Transverse colon (tissue), 4 donors: ENCODE results near the gene SLC7A1. TPM values are rescaled to one million over a fixed set of nuclear protein-coding genes. Genes with fewer than 3 reads are reported as not detected.

ENCODE experiments used
- DNase-seq: peaks from one replicate; pipeline ENCODE4 v3.0.0-alpha.2; 2019
- H3K27ac ChIP-seq, 4 donors: fragments of 200-600 bp; sonication (generic); 2 replicates each; pipeline ENCODE4 v1.5.1; 2016 to 2018; ENCODE audit warnings: inconsistent platforms in 4 of 4
- H3K27me3 ChIP-seq: fragments of 200-600 bp; sonication (generic); 2 replicates; pipeline ENCODE4 v1.5.1; 2017; ENCODE audit warnings: inconsistent platforms
- H3K36me3 ChIP-seq, 4 donors: fragments of 200-600 bp; sonication (generic); 2 replicates each; pipeline ENCODE4 v1.5.1; 2017 to 2019; ENCODE audit warnings: inconsistent platforms in 4 of 4
- H3K4me1 ChIP-seq, 4 donors: fragments of 200-600 bp; sonication (generic); 2 replicates each; pipeline ENCODE4 v1.5.1; 2017 to 2020; ENCODE audit warnings: inconsistent platforms in 4 of 4
- H3K4me3 ChIP-seq, 4 donors: fragments of 200-600 bp; sonication (generic); 1 replicate in 1 of 4; 2 replicates in 3 of 4; pipeline versions ENCODE4 v1.5.1 to v1.6.1; 2017 to 2019; ENCODE audit warnings: inconsistent platforms in 4 of 4
- H3K9me3 ChIP-seq, 2 donors: fragments of 200-600 bp; sonication (generic); 2 replicates each; pipeline ENCODE4 v1.5.1; 2017 to 2019; ENCODE audit warnings: inconsistent platforms in 2 of 2
- EP300 ChIP-seq: sonication (generic); formaldehyde crosslinking; IDR thresholded peaks from one replicate; pipeline ENCODE4 v1.6.1; 2017; ENCODE audit warnings: antibody characterized with exemption, low read depth
- POLR2A ChIP-seq: fragments of 450-650 bp; IDR thresholded peaks from one replicate; pipeline ENCODE4 v1.6.1; 2016; ENCODE audit warnings: antibody characterized with exemption, mild to moderate bottlenecking, moderate library complexity
- POLR2AphosphoS5 ChIP-seq, 3 donors: sonication (generic); formaldehyde crosslinking; IDR thresholded peaks; one replicate each; pipeline ENCODE4 v1.6.1; 2016; ENCODE audit warnings: antibody characterized with exemption in 3 of 3
- WGBS, 2 donors: methylation state at CpG; one replicate each; pipeline ENCODE4 v1.1.5; 2018; ENCODE audit warnings: low coverage in 1 of 2; 5-methylcytosine and 5-hydroxymethylcytosine counted together
- in situ Hi-C, 4 donors: fragments of 200-750 bp; cut with MboI; loops; one replicate each; pipeline versions ENCODE4 v1.15.0 to v1.15.1; 2017; ENCODE audit warnings: low sequenced_read_pairs in 3 of 4, low pct_ligation_motif_present in 1 of 4, low pct_unique_long_range_greater_than_20kb in 1 of 4
- intact Hi-C: fragments of 100-400 bp; cut with DNase I; formaldehyde crosslinking; loops from one replicate; pipeline ENCODE4 v1.15.1; 2023; ENCODE audit warnings: low total_unique reads
- total RNA-seq, 4 donors: library from RNA; depleted of rRNA; stranded (reverse); fragments of >200 nt; gene quantifications; one replicate each; pipeline ENCODE4 v1.1.0, GENCODE V29; 2016
- TF ChIP-seq, protein P1 (sequence below), 5 experiments: fragments of 200-600 bp in 3 of 5; fragments of 450-650 bp in 2 of 5; sonication (generic) in 3 of 5; IDR thresholded peaks; 1 replicate in 2 of 5; 2 replicates in 3 of 5; pipeline ENCODE4 v1.5.1; 2016 to 2017; ENCODE audit warnings: antibody characterized with exemption in 5 of 5, inconsistent platforms in 3 of 5, mild to moderate bottlenecking in 2 of 5, moderate library complexity in 1 of 5

SLC7A1 gene
- total RNA-seq, 4 donors from 2014 or later, result 10.8 to 21.4 (median 17.9) TPM

DNA sequence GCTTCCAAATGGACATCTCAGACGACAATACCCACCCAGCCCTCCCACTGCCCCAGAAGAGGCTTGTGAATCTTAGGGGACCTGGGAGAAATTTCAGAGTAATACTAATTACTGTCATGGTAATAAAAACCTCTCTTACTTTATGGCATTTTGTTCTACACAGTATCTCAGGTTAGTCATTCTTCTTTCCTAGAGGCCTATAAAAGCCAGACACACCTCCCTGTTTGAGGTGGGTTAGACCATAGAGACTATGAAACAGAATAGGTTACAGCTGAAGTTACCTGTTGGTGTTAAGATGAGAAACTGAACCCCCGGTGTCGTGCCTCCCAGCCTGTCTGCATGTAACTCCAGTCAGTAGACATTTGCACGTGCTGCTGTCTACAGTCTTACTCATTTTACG, 113.9 kb downstream of the SLC7A1 start:
- Histone ChIP-seq H3K4me3 (no peak overlapping the region), H3K4me1 (peaks cover 0 to 9% (median 3%) of the 10 kb centered on the region in 4 donors), H3K36me3 (no peaks in the 10 kb centered on the region), H3K27me3 (no peaks in the 10 kb centered on the region), H3K9me3 (no peaks in the 10 kb centered on the region), H3K27ac (no peak overlapping the region)
- in situ Hi-C loops (no loop called here), intact Hi-C loops (no loop called here)
- no peak for DNase-seq
- TF ChIP-seq POLR2A, result no peak
- no peak for TF ChIP-seq EP300
- TF ChIP-seq POLR2AphosphoS5 (IDR thresholded peaks at IDR 0.05), result no peak
- TF ChIP-seq, protein P1, sequence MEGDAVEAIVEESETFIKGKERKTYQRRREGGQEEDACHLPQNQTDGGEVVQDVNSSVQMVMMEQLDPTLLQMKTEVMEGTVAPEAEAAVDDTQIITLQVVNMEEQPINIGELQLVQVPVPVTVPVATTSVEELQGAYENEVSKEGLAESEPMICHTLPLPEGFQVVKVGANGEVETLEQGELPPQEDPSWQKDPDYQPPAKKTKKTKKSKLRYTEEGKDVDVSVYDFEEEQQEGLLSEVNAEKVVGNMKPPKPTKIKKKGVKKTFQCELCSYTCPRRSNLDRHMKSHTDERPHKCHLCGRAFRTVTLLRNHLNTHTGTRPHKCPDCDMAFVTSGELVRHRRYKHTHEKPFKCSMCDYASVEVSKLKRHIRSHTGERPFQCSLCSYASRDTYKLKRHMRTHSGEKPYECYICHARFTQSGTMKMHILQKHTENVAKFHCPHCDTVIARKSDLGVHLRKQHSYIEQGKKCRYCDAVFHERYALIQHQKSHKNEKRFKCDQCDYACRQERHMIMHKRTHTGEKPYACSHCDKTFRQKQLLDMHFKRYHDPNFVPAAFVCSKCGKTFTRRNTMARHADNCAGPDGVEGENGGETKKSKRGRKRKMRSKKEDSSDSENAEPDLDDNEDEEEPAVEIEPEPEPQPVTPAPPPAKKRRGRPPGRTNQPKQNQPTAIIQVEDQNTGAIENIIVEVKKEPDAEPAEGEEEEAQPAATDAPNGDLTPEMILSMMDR (IDR thresholded peaks at IDR 0.05), result no peak
- 39 to 63% methylated on average over 3 to 5 of the region's 5 CpGs for WGBS, 2 donors

DNA sequence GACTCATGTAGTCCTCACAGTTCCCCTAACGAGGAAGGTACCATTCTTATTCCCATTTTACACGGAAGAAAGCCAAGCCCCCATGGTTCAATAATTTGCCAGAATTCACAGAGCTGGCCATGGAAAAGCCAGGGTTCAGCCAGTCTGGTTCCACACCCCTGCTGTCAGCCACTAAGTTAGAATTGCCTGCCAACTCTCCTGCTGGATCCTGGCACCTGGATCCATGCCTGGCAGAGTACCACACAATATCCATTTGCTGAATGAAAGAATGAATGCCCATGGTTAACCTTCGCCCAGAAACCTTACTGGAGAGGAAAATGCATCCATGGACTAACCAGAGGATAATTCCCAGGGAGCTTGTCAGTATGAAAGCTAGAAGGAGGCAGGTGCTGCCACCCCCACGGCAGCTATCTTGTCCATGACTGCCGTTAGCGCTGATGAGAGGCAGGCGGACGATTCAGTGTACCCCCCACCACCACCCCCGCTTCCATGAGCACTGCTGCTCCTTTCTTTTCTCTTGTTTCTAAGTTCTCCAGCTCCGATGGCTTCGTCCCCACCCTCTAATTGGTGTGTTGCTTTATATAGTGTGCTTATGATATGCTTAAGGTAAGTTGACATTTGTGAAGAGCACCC, 114.5 kb downstream of the SLC7A1 start:
- in situ Hi-C loops, result no loop called here

DNA sequence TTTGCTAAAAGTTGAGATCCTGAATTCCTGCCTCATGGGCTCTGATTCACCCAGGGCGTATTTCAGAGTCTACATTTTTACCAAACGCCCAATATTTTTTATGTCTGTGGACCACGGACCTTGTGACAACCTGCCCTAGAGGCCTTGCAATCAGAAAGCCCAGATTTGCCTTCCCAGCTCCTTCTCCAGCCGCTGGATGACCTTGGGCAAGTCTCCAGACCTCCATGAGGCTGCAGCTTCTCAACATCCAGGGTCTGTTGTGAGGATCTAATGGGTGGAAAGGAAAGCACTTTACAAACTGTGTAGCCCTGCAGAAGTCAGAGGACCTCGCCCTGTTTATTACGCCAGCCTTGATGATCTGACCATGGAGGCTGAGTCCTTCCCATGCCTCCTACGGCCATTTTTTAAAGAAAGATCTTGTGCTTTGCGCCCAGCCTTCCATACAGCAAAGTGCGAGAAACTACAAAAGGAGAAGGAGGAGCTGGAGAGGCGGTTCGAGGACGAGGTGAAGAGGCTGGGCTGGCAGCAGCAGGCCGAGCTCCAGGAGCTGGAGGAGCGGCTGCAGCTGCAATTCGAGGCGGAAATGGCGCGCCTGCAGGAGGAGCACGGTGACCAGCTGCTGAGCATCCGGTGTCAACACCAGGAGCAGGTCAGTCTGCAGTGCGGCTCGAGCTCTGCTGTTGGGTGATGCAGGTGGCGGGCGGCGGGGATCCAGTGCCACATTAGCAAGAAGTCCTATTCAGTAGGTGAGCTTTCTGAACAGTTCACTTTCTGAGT, 115.6 kb downstream of the SLC7A1 start:
- Histone ChIP-seq H3K4me3 (no peak overlapping the region), H3K36me3 (no peaks in the 10 kb centered on the region), H3K9me3 (no peaks in the 10 kb centered on the region), H3K27me3 (no peaks in the 10 kb centered on the region), H3K27ac (no peak overlapping the region), H3K4me1 (peaks cover 0 to 9% (median 3%) of the 10 kb centered on the region in 4 donors)
- no peak for DNase-seq
- WGBS, 2 donors, result 79 to 81% methylated on average over 8 to 25 of the region's 25 CpGs
- intact Hi-C loops (no loop called here), in situ Hi-C loops (no loop called here)
- TF ChIP-seq POLR2AphosphoS5 (IDR thresholded peaks at IDR 0.05) (no peak), POLR2A (no peak), EP300 (no peak)
- TF ChIP-seq, protein P1 (IDR thresholded peaks at IDR 0.05), result no peak

More for the DNA sequence above, 114.5 kb downstream of the SLC7A1 start:
- Histone ChIP-seq H3K9me3 (no peaks in the 10 kb centered on the region), H3K4me3 (no peak overlapping the region), H3K27me3 (no peaks in the 10 kb centered on the region), H3K36me3 (no peaks in the 10 kb centered on the region), H3K27ac (no peak overlapping the region), H3K4me1 (peaks cover 0 to 9% (median 3%) of the 10 kb centered on the region in 4 donors)
- TF ChIP-seq EP300 (no peak), POLR2A (no peak), POLR2AphosphoS5 (IDR thresholded peaks at IDR 0.05) (no peak)
- TF ChIP-seq, protein P1 (IDR thresholded peaks at IDR 0.05), result no peak
- 29 to 74% methylated on average over 2 to 11 of the region's 11 CpGs for WGBS, 2 donors
- DNase-seq, result no peak
- intact Hi-C loops, result no loop called here

DNA sequence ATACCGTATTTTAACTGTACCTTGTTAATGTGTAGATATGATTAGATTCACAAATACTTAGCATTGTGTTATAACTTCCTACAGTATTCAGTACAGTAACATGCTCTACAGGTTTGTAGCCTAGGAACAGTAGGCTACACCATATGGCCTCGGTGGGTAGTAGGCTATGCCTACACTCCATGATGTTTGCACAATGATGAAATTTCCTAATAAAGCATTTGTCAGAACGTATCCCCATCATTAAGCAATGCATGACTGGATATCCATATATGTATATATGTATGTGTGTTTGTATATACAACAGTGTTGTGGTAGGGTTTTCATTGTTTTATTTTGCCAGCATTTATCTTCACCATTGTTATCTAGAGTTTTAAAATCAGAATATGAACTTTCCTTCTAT, 119.4 kb downstream of the SLC7A1 start:
- H3K27ac ChIP-seq, result no peak overlapping the region
- H3K9me3 ChIP-seq, result no peaks in the 10 kb centered on the region
- no peak overlapping the region for H3K4me3 ChIP-seq
- intact Hi-C loops (no loop called here), in situ Hi-C loops (no loop called here)
- TF ChIP-seq, protein P1 (IDR thresholded peaks at IDR 0.05), result no peak
- no peak for TF ChIP-seq POLR2A
- no peak for TF ChIP-seq EP300
- no peak for TF ChIP-seq POLR2AphosphoS5 (IDR thresholded peaks at IDR 0.05)
- H3K27me3 ChIP-seq, result no peaks in the 10 kb centered on the region
- no peaks in the 10 kb centered on the region for H3K4me1 ChIP-seq
- WGBS, 2 donors, result 81 to 92% methylated on average over 2 to 3 of the region's 3 CpGs
- DNase-seq, result no peak
- H3K36me3 ChIP-seq, result no peaks in the 10 kb centered on the region
